Stimulated activated CD8-positive, alpha-beta memory T cell treated with anti-CD3 and anti-CD28 coated beads, Interleukin-7, amount 100 ng/mL, for 1 hour (primary cell): ENCODE measurements around the gene MARK3.

ENCODE experiments used
- DNase-seq, 2 donors: peaks; one replicate each; pipeline ENCODE4 v3.0.0-alpha.2; 2020; ENCODE audit warnings: low read depth in 2 of 2

MARK3 gene

DNA sequence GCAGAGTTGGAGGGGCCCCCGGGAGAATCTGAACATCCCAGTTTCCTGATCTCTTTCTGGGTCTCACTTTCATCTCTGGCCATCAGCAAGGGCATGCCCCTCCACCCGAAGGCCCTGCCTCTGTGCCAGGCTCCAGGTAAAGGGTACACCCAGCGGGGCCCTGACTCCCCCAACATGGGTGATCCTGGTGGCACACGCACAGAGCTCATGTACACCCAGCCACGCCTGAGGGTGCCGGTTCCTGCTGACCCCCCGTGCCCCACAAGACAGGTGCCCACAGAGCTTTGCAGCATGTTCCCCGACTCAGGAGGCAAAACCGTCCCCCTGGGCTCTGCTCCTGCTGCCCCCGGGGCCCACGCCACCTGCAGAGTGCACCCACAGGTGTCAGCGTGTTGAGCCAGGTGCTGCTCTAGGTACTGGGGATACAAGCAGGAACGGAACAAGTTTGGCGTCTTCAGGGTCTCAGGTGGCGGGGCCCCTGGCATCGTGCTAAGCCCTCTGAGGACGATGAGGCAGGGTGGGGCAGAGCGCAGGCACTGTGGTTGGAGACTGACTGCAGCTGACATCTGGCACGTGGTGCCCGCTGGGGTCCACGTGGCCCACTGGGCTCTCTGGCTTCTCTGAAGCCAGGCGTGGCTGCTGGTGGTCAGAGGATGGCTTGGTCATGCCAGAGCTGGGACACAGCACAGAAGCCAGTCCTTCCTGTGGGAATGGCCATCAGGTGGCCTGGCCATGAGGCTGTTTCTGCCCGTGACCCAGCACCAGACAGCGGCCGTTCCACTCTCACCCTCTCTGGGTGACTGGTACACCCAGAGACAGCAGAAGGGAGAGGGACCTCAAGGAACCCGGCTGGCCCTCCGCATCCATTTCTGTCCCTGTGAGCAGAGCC, 163.5 kb downstream of the MARK3 start:
- no peak for DNase-seq

GRCh38 chr14:103549361-103550311, 164.4 kb downstream of the MARK3 start:
- DNase-seq, result no peak

GRCh38 chr14:103550451-103551337, 165.5 kb downstream of the MARK3 start:
- no peak for DNase-seq

- no peak for DNase-seq
Measured at GRCh38 chr14:103551338-103551762, 166.1 kb downstream of the MARK3 start.

- DNase-seq, result no peak
Measured at GRCh38 chr14:103552011-103552845, 167.0 kb downstream of the MARK3 start.

- no peak for DNase-seq
Measured at GRCh38 chr14:103552846-103553210, 167.6 kb downstream of the MARK3 start.
